Kasumi-1 (cell line): ENCODE results near the gene ATP4B.

ENCODE experiments used
- DNase-seq, 2 experiments: peaks; one replicate each; lab custom pipeline; 2025; lab: John Stamatoyannopoulos, UW

ATP4B gene

DNA sequence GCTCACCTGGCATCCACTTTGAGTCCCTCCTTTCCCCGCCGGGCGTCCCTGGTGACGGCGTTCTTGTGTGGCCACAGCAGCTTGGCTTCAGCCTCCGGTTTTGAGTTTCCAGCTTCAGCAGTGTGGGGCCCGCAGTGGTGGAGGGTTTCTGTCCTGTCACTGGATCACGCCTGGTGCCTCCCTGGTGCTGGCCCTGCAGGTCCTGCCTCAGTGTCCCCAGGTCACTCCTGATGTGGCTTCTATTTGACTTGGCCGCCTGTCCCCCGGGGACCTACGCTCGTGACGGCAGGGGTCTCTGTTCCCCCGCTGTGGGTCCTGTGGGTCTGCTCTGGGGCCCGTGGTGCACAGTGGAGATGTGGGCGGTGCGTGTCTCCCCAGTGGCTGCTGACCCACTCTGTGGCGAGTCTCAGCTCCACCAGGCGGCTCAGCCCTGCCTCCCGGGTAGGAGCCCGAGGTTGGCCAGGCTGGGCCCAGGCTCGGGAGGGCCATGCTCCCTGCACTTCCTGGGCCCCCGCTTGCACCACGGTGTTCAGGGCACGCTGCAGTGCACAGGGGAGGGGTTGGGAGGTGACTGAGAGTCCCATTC, 1.9 kb downstream of the ATP4B start:
- DNase-seq: no peak

DNA sequence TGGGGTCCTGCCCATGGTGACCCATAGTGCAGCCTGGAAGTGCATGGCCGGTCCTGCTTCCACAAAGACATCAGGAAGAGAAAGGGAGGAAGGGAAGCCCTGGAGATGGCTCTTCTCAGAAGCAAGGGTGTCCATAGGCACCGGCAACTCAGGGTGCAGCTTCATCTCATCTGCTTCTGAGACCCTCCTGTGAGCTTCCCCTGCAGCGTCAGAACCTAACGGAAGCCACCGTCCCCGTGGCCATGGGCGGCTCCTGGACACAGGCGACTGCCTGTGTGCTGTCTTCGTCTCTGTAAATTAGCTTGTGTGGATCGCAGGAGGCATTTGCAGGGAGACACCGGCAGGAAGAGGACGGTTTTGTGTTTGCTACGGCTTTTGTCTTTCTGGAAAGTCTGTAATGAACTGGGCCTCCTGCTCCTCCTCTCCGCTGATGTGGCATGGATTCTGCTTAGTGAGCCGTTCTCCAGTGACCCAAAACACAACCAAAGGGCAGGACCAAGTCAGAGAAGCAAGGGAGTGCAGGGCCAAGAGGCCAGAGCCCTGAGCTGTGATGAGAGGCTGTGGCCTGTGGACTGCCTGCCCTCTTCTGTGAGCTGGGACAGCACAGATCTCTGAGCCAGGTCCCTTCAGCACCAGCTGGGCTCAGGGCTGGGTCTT, 2.5 kb downstream of the ATP4B start:
- DNase-seq: no peak

DNA sequence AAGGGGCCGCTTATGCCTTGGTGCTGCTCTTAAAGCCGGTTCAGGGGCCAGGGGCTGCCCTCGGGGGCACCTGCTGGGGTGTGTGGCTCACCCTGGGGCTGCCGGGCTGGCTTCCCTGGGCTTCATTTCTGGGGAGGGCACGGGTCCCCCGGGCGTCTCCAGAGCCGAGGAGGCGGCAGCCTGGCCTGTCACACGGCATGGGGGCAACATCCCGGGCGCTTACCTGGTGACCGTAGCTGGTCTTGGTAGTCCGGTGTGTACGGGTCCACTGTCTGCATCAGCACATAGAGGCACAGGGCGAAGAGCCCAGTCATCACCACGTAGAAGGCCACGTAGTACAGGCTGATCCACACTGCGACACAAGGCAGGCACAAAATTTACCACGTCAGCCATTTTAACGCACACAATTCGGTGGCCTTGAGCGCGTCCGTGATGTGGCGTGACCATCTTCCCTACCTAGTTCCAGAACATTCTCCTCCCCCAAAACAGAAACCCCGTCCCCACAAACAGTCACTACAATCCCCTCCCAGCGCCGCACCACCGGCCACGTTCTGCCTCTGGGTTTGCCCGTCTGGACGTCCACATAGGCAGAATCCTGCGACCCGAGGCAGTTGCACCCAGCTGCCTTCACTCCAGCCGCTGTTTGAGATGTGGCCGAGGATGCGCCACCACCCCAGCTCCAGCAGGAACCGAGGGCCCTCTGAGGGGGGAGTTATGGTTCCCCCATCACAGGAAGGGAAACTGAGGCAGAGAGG, 3.2 kb downstream of the ATP4B start:
- no peak for DNase-seq

DNA sequence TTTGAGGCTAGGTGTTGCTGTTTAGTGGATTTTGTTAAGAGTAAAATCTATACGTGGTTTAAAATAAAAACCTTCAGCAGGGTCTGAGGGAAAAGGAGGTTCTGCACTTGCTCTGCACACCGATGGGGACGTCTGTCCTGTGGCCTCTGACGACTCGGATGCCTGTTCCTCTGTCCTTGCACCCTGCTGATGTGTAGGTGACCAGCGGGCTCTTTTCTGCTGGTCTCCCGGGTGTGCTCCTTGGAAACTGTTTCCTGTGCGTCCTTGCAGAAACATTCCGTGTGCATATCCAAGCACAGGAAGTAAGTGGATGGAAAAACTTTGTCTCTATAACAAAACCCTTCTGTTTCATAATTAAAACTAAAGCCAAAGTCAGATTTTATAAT, 3.8 kb downstream of the ATP4B start:
- DNase-seq: no peak

DNA sequence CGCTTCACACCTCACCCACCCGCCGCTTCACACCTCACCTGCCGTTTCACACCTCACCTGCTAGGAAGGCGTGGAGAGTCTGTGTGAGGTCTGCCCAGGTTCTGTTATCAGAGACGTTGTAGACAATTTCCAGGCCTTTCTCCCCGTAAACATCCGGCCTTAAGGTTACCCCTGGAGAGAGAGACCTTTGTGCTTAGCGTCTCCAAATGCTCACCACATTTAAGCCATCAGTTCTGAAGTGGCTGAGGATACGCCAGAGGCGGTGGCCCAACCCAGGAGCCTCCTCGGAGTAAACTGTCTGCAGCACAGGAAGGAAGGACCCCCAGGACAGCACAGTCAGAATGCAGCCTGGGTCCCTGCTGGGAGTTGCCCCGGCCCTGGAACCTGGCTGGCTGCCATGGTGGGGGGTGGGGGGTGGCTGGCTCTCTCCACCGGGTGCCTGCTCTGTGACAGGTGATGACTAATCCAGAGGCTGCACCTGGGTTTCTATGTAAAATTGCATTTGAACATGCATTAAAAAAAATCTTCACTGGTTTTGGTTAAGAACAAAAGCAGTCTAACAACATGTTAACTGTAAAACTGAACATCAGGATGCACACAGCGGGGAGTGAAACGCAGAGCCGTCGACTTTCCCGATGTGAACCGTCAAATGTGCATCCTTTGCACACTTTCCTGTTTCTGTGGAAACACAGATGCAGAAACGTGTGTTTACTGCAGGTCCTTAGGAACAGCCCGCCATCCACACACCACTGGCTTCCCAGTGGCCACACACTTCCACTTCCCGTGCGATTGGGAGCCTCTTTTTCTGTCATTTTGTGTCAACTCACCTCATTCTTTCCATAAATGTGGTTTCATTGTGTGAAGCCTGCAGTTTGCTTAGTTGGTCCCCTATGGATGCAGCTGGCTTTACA, 4.5 kb downstream of the ATP4B start:
- no peak for DNase-seq

DNA sequence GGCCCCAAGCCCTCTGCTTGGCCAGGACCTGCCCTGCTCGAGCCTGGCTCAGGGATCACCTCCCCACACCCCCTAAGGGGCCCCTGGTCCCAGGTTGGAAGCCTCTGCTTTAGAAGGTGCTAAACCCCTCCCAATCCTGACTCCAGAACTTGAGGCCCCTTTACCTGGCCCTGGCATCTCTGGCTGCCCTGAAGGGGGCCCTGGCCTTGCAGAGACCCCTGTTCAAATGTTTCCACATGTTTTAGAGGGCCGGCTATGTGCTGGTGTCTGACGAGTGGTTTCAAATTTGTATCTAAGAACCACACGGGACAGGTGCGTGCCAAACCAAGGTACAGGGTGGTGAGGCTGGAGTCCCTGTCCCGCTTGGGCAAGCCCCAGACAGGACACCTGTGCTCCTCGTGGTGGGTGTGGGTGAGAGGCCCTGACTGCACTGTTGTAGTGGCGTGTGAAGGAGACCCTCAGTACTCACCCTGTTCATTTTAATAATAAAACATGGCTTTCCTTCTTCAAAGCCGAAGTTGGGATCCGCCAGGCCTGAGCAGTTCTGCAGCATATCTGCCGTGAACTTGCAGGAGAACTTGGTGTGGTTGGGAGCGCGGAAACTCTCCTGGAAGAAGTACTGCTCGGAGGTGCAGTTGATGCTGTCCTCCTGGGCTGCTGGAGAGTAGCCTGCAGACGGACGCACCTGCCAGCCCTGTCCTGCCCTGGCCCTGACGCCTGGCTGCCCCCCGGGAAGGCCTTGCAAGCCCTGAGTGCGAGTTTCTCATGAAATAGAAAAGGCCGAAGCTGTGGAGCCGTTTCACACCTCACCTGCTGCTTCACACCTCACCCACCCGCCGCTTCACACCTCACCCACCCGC, 5.4 kb downstream of the ATP4B start:
- DNase-seq: no peak

DNA sequence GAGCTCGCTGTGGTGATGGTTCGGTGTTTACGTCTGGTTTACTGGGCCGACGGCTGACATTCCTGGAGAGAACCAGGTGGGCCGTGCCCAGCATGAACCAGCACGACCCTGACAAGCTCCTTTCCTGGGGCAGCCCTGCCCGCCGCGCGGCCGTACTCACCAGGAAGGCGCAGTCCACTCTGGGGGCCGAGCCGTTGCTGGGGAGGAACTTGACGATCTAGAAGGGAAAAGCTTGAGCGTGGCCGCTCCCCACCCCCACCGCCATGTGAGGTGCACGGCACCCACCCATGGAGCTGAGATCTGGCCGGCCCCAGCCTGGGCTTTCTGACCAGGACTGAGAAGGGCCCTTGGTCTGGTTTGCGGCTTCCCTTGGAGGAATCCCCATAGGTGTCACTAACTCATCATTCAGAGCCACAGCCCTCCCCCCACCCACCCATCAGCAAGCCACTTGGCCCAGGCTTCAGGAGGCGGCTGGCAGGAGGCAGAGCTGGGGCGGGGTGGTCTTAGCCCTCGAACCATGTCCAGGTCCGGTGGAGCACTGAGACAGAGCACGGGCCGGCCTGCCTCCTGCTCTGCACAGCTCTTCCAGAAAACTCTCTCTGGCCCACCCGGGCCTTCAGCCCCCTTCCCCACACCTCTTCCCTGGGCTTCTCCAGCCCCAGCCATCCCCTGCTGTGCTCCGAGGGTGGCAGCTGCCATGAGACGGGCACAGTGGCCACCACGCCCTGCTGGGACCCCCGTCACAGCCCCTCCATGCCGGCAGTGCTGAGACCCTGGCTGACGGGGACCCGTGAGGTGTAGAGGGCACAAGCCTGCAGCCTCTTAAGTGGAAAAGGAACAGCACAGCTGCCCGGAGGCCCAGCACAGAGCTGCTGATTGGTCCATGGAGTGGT, 6.2 kb downstream of the ATP4B start:
- no peak for DNase-seq

DNA sequence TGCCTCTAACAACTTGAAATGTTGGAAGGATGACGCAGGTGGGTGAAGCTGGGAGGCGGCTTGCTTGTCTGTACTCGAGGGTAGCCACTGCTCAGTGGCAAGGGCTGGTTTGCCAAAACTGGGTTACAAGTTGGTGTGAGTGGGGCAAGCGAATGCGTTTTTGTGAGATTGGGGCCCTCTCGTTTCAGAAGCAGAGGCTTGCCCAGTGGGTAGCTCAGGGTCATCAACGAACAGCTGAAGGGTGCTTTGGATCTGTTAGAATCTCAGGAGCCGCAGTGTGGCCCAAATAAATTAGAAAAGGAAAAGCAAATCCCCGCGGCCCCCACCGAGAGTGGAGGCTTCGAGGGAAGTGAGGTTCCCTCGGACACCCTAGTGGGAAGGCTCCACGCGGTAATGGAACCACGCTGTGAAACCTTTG, 7.3 kb downstream of the ATP4B start:
- no peak for DNase-seq

DNA sequence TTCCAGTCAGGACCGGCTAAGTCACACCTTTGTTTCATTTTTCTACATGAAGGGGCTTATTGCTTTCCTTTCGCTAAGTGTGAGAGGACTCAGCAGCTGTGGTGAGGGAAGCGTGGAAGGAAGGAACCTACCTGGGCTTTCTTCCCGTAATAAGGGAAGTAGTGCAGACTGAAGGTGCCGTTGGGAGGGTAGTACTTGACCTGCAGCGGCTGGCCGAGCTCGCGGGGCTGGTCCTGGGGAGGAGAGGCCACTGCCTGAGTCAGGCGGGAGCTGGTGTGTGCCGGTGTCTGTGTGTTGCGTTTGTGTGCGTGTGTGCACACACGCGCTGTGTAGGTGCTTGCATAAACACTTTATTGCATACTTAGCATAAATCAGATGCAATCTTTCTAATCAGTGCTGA, 7.7 kb downstream of the ATP4B start:
- no peak for DNase-seq

DNA sequence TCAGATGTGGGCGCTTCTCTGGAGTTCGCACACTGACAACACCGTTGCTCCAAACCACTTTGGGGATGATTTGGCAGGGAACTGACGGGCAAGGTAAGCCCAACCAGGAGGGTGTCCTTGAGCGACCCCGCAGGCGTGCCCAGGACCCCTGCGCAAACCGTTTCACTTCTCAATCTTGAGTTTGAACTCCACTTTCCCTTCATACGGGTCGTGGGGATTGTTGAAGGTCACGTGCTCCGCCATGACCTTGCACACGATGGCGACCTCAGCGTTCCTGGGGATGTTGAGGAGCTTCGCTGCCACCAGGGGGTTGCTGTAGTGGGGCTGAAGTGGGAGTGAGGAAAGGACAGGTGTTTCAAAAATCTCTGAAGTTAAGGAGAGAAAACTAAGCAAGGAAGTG, 8.8 kb downstream of the ATP4B start:
- no peak for DNase-seq

DNA sequence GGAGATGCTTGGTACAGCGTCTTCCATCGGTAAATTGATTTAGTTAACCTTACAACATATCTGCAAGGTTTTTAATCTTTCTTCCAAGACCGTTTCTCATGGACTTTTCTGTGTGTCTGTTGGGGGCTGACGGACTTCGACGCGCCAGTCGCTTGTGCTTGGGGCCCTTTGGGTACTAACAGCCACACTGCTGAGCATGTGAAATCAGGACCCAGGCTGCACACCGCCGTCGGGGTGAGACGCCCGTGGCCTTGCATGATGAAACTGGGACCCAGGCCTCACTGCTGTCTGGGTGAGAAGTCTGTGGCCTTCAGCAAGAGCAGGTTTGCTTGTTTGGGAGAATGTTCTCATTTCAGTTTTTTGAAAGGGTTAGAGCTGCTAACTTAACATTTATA, 9.8 kb downstream of the ATP4B start:
- DNase-seq: no peak

DNA sequence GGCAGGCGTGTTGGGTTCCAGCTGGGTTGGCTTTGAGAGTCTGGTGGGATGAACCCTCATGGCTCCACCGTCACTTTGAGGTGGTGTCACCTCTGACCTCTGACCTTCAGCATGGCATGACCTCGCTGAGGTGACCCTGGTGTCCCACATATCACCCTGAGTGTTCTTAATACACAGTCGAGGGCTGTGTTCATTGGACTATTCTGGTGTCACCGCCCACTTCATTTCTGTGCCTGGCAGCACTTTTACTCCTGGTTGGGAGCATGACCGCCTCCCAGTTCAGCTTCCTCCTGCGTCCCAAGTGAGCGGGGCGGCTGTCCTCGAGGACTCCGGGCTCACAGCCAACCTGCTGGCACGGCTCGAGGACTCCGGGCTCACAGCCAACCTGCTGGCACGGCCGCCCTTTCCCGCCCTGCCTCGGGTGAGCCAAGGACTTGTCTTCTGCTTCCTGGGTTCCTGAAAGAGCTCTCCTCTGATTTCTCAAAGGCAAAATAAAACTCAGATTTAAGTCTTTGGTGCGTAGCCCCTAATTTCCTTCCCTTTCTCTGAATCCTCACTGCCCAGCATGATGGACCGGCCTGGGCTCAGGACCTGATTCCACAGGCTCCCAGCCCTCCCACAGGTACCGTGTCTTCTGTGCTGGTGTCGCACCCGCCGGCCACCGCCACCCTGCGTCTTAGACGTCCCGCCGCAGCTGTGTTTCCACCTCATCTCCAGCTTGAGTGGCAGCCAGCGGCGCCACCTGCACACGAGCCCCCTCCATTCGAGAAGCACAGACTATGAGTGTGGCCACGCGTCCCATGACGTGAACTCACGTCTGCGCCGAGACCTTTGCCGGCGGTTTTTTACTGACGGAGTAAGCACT, 10.4 kb downstream of the ATP4B start:
- DNase-seq: no peak

DNA sequence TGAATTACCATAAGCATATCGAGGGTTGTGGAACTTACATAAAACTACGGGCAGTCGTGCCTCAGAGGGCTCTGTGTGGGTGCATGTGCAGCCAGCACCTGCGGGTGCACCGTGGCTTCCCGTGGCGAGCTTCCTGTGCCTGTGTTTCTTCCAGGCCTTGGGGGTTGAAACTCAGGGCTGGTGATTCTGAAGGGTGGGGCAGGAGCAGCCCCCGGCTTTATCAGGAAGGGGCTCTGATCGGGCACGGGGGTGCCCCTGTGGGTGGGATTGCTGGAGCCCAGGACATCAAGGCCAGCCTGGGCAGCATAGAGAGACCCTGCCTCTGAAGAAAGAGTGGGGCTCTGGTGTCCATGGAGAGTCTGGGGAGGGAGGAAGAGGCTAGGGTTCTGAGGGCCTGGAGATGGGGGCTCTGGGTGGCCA, 11.1 kb downstream of the ATP4B start:
- no peak for DNase-seq

DNA sequence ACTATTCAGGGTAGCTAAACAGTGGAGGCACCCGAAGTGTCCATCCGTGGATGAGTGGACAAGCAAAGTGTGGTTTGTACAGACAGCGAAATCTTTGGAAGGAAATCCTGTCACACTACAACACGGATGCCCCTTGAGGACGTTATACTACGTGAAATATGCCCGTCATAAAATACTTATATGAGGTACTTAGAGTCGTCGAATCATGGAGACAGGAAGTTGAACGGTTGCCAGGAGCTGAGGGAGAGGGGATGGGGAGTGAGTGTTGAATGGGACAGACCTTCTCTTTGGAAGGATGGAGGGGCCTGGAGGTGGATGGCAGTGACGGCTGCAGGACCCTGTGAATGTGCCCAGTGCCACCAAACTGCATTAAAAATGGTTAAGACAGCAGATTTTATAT, 11.6 kb downstream of the ATP4B start:
- DNase-seq: no peak

DNA sequence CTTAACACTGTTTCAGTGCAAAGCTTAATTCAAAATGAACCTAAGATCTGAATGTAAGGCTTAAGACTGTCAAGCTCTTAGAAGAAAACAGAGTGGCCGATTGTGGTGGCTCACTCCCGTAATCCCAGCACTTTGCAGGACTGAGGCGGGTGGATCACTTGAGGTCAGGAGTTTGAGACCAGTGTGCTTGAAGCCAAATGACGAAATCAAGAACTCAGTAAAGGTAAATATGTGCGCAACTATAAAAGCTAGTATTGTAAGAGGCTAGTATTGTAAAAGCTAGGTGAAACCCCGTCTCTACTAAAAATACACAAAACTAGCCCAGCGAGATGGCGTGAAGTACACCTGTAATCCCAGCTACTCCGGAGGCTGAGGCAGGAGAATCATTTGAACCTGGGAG, 12.7 kb downstream of the ATP4B start:
- no peak for DNase-seq

DNA sequence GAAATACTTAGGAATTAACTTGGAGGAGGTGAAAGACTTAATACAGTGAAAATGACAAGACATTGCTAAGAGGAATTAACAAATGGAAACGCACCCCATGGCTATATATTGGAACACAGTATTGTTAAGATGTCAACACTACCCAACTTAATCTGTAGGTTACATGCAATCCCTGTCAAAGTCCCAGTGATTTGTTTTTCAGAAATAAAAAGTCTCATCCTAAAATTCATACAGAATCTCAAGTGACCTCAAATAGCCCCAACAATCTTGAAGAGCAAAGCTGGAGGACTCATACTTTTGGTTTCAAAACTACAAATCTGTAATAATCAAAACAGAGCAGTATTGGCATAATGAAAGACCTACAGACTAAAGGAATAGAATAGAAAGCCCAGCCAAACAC, 13.2 kb downstream of the ATP4B start:
- DNase-seq: no peak

DNA sequence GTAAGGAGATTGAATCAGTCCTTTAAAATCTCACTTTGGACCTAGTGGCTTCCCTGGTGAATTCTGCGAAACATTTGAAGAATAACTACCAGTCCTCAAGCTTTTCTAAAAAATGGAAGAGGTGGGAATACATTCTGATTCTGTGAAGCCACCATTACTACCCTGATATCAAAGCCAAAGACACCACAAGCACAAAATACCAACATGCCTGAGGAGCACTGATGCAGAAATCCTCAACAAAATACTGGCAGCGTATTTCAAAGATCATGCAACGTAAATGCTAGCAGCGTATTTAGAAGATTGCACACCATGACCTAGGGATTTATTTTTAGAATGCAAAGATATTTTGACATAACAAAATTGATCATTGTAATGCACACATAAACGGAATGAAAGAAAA, 14.4 kb downstream of the ATP4B start:
- DNase-seq: no peak

DNA sequence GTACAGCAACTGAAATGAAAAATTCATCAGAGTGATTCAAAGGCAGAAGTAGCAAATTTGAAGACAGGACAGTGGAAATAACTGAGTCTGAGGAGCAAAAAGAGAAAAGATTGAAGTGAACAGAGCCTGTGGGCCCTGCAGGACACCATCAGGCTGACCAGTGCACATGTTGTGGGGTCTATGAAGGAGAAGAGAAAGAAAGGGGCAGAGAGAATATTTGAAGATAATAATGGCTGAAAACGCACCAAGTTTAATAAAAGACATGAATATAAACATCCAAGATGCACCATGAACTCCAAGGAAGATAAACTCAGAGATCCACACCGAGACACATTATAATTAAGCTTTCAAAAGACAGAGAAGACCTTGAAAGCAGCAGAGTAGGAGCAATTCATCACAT, 15.4 kb downstream of the ATP4B start:
- DNase-seq: no peak

DNA sequence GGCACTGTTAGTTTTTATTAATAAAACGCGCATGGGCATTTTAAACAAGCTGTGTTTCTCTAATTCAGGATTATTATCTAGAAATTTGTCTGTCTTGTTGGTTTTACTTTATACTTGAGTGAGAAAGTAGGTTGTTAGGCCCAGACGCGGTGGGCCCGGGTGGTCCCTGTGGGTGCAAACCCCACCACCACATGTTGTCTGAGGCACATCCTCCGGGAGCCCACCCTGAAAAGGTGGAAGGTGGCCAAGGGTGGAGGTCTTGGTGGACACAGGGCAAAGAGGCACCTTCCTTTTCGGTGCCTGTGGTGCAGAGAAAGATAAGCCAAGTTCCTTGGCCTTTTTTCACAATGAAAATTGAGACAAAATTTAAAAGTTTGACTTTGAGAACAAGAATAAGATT, 16.6 kb downstream of the ATP4B start:
- no peak for DNase-seq
